NCI-H2196 treated with DMSO at 0.1 percent for 48 hours (cell line): Measurements from ENCODE around the gene TGFBR2.

Source experiments
- DNase-seq: peaks from one replicate; lab custom pipeline; 2025; ENCODE audit not compliant: unreplicated experiment; lab: John Stamatoyannopoulos, UW

Gene TGFBR2

DNA sequence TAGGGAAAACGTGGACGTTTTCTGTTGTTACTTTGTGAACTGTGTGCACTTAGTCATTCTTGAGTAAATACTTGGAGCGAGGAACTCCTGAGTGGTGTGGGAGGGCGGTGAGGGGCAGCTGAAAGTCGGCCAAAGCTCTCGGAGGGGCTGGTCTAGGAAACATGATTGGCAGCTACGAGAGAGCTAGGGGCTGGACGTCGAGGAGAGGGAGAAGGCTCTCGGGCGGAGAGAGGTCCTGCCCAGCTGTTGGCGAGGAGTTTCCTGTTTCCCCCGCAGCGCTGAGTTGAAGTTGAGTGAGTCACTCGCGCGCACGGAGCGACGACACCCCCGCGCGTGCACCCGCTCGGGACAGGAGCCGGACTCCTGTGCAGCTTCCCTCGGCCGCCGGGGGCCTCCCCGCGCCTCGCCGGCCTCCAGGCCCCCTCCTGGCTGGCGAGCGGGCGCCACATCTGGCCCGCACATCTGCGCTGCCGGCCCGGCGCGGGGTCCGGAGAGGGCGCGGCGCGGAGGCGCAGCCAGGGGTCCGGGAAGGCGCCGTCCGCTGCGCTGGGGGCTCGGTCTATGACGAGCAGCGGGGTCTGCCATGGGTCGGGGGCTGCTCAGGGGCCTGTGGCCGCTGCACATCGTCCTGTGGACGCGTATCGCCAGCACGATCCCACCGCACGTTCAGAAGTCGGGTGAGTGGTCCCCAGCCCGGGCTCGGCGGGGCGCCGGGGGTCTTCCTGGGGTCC, at the start of gene TGFBR2:
Gene TGFBR2, plus strand, starts transcription at position 301 of the 731 bp plus-strand sequence. Its CDS starts 283 bp downstream, at position 584.
- DNase-seq: peak; percentile 9

- no peak for DNase-seq
Observed at GRCh38 chr3:30557746-30558303, 48.6 kb upstream of the TGFBR2 start.

DNA sequence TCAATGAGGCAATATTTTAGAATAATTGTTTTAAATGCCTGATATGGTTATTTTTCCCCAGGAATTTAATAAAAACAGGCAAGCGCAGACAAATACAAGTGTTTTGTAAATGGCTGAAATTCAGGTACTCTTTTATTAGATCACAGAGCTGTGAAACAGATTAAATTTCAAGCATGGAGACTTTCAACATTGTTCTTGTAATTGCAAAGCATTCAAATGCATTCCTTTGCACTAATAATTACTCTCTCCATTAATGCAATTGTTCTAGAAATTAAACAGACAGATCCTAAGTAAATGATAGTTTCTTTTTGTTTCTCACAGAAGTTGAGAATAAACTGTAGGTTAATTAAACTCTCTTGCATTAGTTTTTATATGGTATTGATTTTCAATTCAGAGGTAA, 42.4 kb upstream of the TGFBR2 start:
- no peak for DNase-seq

- DNase-seq: no peak
Observed at GRCh38 chr3:30567139-30567753, 39.2 kb upstream of the TGFBR2 start.

DNA sequence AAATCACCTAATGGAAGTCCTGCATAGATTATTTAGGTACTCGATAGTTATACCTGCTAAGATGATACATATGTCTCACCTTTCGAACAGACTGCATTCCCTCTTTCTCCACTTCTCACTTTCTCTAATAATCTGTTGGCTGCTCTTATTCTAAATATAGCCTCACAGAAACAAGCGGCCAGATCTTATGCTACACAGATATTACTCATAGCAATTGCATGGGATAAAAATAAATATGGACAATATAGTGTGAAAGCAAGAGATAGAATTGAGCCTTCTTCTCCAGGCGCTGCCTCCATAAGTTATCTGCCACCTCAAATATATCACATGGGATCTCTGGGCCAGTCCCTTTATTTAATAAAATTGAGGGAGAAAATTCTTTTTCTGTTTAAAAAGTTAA, 29.5 kb upstream of the TGFBR2 start:
- no peak for DNase-seq

DNA sequence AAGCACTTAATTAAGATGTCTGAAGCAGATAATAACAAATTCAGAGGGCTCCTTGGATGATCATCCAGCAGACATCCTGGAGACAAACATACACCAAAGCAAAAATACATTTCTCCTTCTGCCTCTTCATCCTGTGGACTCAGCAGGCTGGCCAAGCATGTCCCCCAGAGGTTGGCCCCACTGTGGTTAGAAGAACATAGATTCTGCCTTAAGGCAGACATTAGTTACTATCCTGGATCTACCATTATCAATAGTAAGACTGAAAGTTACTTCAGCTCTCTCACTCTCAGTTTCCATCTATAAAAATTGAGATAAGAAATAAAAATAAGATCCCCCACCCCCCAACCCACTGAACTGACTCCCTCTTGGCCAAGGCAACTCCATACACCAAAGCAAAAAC, 28.6 kb upstream of the TGFBR2 start:
- no peak for DNase-seq

DNA sequence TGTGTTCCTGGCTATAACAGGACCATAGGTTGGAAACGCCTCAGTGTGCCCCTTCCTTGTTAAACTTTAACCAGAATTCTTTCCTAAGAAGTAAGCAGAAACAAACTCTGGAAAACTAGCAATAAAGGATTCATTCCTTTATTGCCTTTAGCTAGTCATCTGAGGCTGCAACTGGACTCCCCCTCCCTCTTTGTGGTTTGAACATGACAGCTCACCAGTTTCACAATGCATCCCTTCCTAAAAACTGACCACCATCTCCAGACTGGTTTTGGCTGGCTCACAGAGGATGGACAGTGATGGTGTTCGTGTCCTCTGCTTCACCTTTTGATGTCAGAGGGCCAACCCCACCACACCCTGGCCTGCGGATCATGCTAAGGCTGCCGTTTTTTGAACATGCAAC, 27.9 kb upstream of the TGFBR2 start:
- no peak for DNase-seq

DNA sequence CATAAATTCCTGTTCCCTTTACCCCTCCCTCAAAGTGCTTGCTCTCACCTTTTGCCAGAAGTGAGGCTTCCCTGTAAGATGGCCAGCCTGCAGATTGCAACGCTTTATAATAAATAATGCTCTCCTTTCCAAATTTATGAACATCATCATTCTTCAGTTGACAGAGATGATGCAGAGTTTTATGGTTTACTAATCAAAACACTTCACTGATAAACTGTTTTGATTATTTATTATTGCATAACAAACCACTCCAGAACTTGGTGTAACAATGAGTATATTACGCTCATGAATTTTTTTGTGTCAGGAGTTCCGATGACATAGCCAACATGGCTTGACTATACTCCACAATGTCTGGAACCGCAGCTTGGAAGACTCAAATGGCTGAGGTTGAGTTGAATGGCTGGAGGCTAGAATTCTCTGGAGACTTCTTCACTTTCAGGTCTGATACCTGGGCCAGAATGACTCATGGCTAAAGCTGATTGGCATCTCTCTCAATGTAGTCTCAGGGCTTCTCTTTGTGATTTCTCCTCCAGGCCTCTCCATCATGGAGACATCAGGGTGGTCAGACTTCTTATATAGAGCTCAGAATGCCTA, 27.3 kb upstream of the TGFBR2 start:
- DNase-seq: no peak

GRCh38 chr3:30581067-30581585, 25.3 kb upstream of the TGFBR2 start:
- DNase-seq: no peak

DNA sequence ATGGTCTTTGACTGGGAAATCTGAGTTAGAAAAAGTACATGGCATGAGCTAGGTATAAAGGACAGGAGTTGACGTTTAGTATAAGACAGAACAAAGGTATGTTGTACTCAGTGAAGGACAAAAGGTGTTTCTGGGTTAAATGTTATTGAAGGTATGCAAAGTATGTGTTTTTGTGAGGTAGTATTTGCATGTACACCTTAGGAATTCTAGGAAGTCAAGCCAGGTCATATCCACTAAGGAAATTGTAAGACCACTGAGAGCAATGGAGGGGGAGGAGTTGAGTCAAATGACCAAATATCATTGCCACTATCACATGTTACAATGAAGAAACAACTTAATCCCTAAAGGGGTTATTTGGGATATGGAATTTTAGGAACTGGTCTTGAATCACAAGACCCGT, 24.4 kb upstream of the TGFBR2 start:
- no peak for DNase-seq

GRCh38 chr3:30583973-30584372, 22.4 kb upstream of the TGFBR2 start:
- no peak for DNase-seq

DNA sequence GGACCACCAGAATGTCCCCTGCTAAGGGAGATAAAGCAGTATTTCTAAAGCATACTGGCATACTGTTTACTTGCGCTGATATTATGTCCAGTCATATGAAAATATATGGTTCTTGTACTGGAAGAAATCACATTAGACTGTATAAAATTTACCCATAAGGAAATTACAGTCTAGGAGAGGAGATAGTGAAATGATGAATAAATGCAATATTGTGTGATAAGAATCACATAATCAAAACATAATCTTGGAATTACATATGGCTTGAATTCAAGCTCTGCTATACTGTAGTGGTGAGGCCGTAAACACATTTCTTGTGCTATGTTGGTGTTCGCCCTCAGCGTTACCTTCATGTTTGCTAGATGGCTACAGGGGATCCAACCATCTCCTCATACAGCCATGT, 20.7 kb upstream of the TGFBR2 start:
- no peak for DNase-seq

DNA sequence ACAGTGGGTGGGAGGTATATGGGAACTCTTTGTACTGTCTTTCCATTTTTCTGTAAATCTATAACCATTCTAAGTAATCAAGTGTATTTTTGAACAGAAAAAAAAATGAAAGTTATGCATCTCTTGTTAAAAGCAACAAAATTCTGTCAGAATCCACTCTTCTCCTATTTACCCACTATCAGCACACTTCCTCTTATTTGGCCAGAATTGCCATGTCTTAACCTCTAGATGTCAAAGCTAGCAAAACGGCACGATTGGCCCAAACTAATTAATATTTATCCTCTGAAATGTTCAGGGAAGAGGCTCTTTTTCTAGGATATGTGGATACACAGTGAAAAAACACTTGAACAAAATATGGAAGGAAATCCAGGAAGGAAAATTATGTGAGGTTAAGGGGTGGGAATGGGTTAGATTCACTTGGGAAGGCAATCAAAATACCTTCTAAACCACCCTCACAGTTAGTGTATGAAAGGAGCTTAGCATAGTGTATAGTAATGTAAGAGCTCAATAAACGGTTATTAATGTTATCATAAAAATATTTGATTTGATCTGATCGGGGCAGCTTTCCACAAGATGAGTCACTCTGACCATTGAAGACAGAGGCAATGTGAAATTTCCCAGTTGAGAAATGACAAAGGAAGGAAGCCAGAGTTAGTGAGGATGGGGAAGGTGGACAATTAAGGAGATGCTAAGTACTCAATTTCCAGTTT, 20.1 kb upstream of the TGFBR2 start:
- no peak for DNase-seq

GRCh38 chr3:30586806-30587486, 19.5 kb upstream of the TGFBR2 start:
- no peak for DNase-seq

GRCh38 chr3:30587904-30588303, 18.5 kb upstream of the TGFBR2 start:
- no peak for DNase-seq

DNA sequence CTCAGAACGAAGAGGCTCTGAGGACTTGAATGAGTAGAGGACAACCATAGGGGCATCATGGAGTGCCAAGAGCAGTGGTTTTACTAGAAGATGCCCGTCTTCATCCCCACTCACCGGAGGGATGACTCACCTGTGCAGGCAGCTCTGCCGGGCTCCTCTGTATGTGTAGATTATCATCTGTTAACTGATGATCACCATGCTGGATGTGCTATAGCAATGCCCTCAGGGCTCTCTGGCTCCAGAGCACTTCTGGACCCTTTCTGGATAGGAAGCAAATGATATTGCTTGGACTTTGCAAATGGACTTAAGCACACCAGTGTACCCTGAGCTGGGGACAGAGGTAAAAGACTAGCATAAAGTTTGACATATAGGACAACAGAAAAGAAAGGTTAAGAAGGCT, 10.2 kb upstream of the TGFBR2 start:
- no peak for DNase-seq

DNA sequence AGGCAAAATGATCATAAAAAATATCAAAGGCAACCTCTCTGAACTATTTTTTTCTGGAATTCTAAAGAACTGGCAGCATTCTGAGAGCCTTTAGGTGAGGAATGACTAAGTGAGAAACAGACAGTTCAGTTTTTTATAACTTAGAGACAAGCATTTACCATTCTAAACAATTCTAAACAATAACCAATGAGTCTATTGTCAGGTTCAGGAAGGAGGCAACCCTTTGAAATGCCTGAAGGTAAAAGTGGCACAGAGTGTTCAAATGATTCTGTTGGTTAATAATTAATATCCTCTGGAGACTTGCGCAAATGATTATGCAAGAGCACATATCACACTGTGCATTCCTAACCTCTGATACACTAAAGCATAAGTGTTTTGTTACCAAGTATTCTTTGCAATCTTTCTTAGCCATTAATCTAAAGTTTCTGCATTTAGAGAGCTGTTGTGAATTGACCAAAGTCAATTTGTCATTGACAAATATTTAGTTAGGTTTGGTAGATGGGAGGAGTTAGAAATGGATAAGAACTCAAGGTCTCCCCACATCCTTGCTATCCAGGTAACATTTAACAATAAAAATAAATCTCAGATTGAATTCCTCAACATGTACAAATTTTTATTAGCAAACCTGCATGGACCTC, 9.2 kb upstream of the TGFBR2 start:
- DNase-seq: no peak

DNA sequence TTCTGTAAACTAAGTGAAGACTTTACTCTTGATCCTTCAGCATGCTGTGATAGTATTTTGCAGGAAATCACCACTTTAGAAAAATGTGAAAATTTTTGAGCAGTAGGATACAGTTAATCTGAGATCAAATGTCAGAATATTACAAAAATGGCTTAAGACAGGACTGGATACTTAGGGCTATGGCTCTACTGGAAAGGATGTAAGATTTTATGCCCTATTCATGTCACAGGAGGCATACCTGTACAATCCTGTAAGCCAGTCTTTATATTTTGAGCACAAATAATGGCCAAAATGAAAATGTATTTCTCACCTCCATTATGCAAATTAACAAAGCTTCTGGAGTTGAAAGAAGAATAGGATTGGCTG, 8.6 kb upstream of the TGFBR2 start:
- DNase-seq: no peak

- DNase-seq: no peak
Observed at GRCh38 chr3:30598668-30599545, 7.5 kb upstream of the TGFBR2 start.
